ENCODE measurements around the gene ACCSL.

- no peak for TF ChIP-seq CTCF (conservative IDR thresholded peaks at IDR 0.05; ENCODE audit: low read depth, low read length)
- TF ChIP-seq EZH2 (IDR thresholded peaks at IDR 0.05; ENCODE audit: low read length, unreplicated experiment): no peak
Observed at GRCh38 chr11:44047298-44047697, 483 bp upstream of the ACCSL start.
